H1 (cell line): Measurements from ENCODE around the gene ZC4H2.

Source experiments
- ATF3 ChIP-seq: IDR thresholded peaks from 2 replicates; pipeline ENCODE4 v1.6.1; 2011; ENCODE audit warnings: low read depth, mild to moderate bottlenecking, low read length; ENCODE audit not compliant: insufficient read depth
- SIRT6 ChIP-seq: IDR thresholded peaks from one replicate; pipeline ENCODE4 v1.7.1; 2012; ENCODE audit warnings: low read length, inconsistent platforms

DNA sequence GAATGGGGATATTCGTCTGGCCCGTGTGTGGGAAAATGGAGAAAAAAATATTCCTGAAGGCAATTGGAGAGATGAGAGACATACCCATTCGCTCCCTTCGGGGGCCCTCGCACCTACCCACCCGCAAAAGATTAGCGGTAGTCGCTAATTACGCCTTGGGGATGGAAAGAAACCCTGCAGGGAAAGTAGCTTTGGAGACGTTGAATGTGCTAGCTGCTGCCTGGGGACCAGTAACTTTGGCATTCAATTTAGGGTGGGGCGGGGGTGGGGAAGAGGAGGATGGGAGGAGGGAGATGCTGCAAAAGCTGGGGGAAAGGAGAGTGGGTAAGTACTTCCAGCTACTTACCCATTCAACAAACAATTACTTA lies 407 bp upstream of the ZC4H2 start:
- TF ChIP-seq ATF3: no peak
- TF ChIP-seq SIRT6: no peak
